Measurements from ENCODE around the gene C20orf173. TPM values are rescaled to one million over a fixed set of nuclear protein-coding genes. Genes with fewer than 3 reads are reported as not detected.

The C20orf173 gene
- total RNA-seq, 1 experiment from 2014 or later = not detected

DNA sequence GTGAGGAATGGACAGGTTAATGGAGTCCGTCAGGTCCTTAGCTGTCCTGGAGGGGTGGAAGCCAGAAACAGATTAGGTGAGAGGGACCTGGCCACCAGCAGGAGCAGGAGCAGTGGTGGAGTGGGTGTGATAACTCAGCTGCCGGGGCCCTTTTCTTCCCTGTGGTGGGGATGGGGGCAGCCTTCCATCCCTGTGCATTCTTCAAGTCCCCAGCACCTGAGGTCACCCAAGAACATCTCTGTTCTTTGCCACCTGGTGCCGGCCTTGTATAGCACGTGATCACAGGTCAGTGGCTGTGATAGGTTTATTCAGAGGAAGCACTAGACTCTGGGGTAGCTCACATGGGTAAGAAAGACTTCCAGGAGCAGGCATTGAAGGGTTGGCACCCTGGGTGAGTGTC lies 29.0 kb upstream of the C20orf173 start:
- in situ Hi-C loops (cut with HindIII; ENCODE audit: low pct_unique_long_range_greater_than_20kb, low sequenced_read_pairs) = no loop called here
- no peak for TF ChIP-seq SIN3A (IDR thresholded peaks at IDR 0.05; ENCODE audit: borderline replicate concordance, insufficient read depth, low read depth, low read length)
- TF ChIP-seq REST (IDR thresholded peaks at IDR 0.05; ENCODE audit: insufficient read depth in 1 of 2, low read depth in 2 of 2, low read length in 1 of 2) = no peak
- no peak for TF ChIP-seq POLR2AphosphoS5 (IDR thresholded peaks at IDR 0.05; ENCODE audit: low read depth, low read length)
- intact Hi-C loops (cut with micrococcal nuclease; ENCODE audit: unreplicated experiment) = no loop called here
- DNase-seq (ENCODE audit: low read depth, low spot score) (no peak), ATAC-seq (no peak)
- ChIA-PET POLR2A (no interaction called here), CTCF (no interaction called here)
- no peaks in the 10 kb centered on the region for H3K27me3 ChIP-seq (ENCODE audit: control insufficient read depth, insufficient read depth, low read length)
- peaks cover 4% of the 10 kb centered on the region for H3K36me3 ChIP-seq (ENCODE audit: control insufficient read depth, insufficient read depth, low read length)
- H3K4me1 ChIP-seq (ENCODE audit: control insufficient read depth, insufficient read depth, low read length) = no peaks in the 10 kb centered on the region; the same call in none of the 2 replicates
- no peaks in the 10 kb centered on the region for H3K9me3 ChIP-seq (ENCODE audit: control insufficient read depth, insufficient read depth, low read depth, low read length)
- H3K4me3 ChIP-seq (ENCODE audit: low read depth in 2 of 2, low read length in 2 of 2) = no peak overlapping the region
- BruUV-seq (replicated peaks) = no TSS peak
- H3K27ac ChIP-seq (ENCODE audit: low read length) = no peak overlapping the region

GRCh38 chr20:35556871-35557270 lies 27.4 kb upstream of the C20orf173 start:
- POLR2A ChIA-PET = no interaction called here
- H3K27me3 ChIP-seq (ENCODE audit: control insufficient read depth, insufficient read depth, low read length) = no peaks in the 10 kb centered on the region
- H3K27ac ChIP-seq (ENCODE audit: low read length) = no peak overlapping the region
- no peaks in the 10 kb centered on the region for H3K9me3 ChIP-seq (ENCODE audit: control insufficient read depth, insufficient read depth, low read depth, low read length)
- H3K36me3 ChIP-seq (ENCODE audit: control insufficient read depth, insufficient read depth, low read length) = peaks cover 4% of the 10 kb centered on the region
- in situ Hi-C loops (cut with HindIII; ENCODE audit: low pct_unique_long_range_greater_than_20kb, low sequenced_read_pairs) (no loop called here), intact Hi-C loops (cut with micrococcal nuclease; ENCODE audit: unreplicated experiment) (no loop called here)
- TF ChIP-seq SIN3A (IDR thresholded peaks at IDR 0.05; ENCODE audit: borderline replicate concordance, insufficient read depth, low read depth, low read length) = no peak
- TF ChIP-seq TCF7L2 (IDR thresholded peaks at IDR 0.05; ENCODE audit: low read depth, low read length) = no peak
- TF ChIP-seq CTCF (IDR thresholded peaks at IDR 0.05) = no peak
- no peak for TF ChIP-seq REST (IDR thresholded peaks at IDR 0.05; ENCODE audit: insufficient read depth in 1 of 2, low read depth in 2 of 2, low read length in 1 of 2)
- no peak for TF ChIP-seq POLR2AphosphoS5 (IDR thresholded peaks at IDR 0.05; ENCODE audit: low read depth, low read length)
- no peaks in the 10 kb centered on the region; the same call in none of the 2 replicates for H3K4me1 ChIP-seq (ENCODE audit: control insufficient read depth, insufficient read depth, low read length)
- H3K4me3 ChIP-seq (ENCODE audit: low read depth in 2 of 2, low read length in 2 of 2) = no peak overlapping the region
- DNase-seq (ENCODE audit: low read depth, low spot score) (no peak), ATAC-seq (no peak)
- no TSS peak for BruUV-seq (replicated peaks)
- CTCF ChIA-PET = no interaction called here

All from Panc1 (cell line).